Astrocyte of the spinal cord (primary cell): Measurements from ENCODE around the gene LAMA5.

Source experiments
- DNase-seq: peaks from one replicate; pipeline ENCODE4 v3.0.0; 2011; ENCODE audit warnings: low read depth, low spot score
- H3K4me3 ChIP-seq: 2 replicates; pipeline ENCODE4 v1.5.1; 2011; ENCODE audit warnings: low read depth, mild to moderate bottlenecking, low read length, moderate library complexity
- in situ Hi-C: cut with HindIII; loops from 2 replicates; pipeline ENCODE4 v1.10.0; 2017; ENCODE audit warnings: low sequenced_read_pairs
- TF ChIP-seq, protein P1 (sequence below): IDR thresholded peaks from 2 replicates; pipeline ENCODE4 v1.5.1; 2012; ENCODE audit warnings: low read depth, mild to moderate bottlenecking, low read length, inconsistent platforms

Gene LAMA5

DNA sequence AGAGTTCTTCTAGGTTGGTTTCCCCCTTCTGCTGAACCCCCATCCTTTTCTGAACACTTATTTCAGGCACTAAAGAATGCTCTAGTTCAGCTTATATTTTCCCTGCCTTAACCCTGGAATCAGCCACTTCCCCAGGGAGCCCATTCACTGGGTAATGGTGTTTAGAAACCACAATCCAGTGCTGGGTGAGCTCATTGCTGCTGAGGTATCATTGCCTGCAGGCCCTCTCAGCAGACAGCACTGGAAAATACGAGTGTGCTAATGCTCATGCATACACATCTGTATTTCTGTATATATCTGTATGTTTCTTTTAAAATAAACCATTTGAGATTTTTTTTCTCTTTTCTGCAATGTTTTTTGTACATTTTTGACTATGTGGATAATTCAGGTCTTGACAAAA lies 101.7 kb downstream of the LAMA5 start:
- TF ChIP-seq, protein P1, sequence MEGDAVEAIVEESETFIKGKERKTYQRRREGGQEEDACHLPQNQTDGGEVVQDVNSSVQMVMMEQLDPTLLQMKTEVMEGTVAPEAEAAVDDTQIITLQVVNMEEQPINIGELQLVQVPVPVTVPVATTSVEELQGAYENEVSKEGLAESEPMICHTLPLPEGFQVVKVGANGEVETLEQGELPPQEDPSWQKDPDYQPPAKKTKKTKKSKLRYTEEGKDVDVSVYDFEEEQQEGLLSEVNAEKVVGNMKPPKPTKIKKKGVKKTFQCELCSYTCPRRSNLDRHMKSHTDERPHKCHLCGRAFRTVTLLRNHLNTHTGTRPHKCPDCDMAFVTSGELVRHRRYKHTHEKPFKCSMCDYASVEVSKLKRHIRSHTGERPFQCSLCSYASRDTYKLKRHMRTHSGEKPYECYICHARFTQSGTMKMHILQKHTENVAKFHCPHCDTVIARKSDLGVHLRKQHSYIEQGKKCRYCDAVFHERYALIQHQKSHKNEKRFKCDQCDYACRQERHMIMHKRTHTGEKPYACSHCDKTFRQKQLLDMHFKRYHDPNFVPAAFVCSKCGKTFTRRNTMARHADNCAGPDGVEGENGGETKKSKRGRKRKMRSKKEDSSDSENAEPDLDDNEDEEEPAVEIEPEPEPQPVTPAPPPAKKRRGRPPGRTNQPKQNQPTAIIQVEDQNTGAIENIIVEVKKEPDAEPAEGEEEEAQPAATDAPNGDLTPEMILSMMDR = no peak
- H3K4me3 ChIP-seq = no peak overlapping the region
- no peak for DNase-seq
- in situ Hi-C loops = no loop called here

DNA sequence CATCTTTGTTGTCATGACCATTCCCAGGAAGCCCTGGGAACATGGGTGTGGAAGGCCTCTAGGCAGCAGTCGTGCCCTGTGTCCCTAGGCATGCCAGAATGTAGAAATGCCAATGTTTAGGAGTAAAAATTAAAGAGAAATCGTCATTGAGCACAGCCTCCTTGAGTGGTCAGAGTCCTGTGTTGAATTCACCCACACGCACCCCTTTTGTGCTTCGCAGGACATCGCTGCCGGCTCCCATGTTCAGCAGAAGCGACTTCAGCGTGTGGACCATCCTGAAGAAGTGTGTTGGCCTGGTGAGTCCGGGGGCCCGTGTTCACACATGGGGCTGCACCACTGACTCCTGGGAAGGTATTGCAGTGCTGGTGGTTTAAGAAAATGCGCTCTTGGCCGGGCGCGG lies 103.7 kb downstream of the LAMA5 start:
- DNase-seq = no peak
- H3K4me3 ChIP-seq = no peak overlapping the region
- TF ChIP-seq, protein P1 = no peak
- in situ Hi-C loops = no loop called here

DNA sequence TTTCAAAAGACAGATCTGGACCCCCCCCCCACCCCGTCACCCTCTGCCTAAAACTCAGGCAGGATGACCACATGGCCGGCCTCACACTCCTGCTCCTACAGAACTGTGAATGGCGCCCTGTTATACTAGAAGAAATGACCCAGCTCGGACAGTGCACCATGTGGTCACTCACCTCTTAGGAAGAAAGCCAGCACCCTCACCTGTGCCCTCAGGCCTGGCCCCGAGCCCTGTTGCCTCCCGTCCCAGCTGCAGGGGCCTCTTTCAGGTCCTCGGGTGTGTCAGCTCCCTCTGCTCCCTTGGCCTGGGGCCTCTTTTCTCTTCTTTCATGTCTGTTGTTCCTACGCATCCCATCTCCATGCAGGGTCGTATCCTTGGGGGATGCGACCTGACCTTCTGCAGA lies 105.0 kb downstream of the LAMA5 start:
- DNase-seq = no peak
- in situ Hi-C loops = no loop called here
- TF ChIP-seq, protein P1 = no peak
- no peak overlapping the region for H3K4me3 ChIP-seq

DNA sequence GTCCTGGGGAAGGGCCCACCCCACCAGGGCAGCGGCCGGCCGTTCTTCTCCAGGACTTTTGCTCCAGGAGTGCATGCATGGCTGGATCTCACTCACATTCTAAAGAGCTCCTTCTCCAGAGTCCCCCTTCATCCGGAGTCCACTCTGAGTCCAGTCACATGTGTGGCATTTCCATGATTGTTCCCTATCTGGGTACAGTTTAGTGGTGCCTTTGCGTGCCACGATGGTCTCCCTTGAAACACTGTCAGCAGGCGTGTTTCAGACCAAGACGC lies 107.9 kb downstream of the LAMA5 start:
- TF ChIP-seq, protein P1 = no peak
- DNase-seq = no peak
- H3K4me3 ChIP-seq = no peak overlapping the region
- in situ Hi-C loops = no loop called here
